Activated CD8-positive, alpha-beta memory T cell treated with anti-CD3 and anti-CD28 coated beads for 1 hour (primary cell): Measurements from ENCODE around the gene UROC1.

ENCODE experiments used
- DNase-seq, 2 donors: peaks; one replicate each; pipeline ENCODE4 v3.0.0-alpha.2; 2020; ENCODE audit warnings: low read depth in 1 of 2; ENCODE audit errors: extremely low read depth in 1 of 2

Gene UROC1

GRCh38 chr3:126481808-126482502 is 35.6 kb downstream of the UROC1 start:
- no peak for DNase-seq

GRCh38 chr3:126480861-126481260 is 36.7 kb downstream of the UROC1 start:
- DNase-seq: no peak

- DNase-seq: no peak
These were observed 37.4 kb downstream of the UROC1 start for GRCh38 chr3:126480206-126480605.

GRCh38 chr3:126479642-126480041 is 37.9 kb downstream of the UROC1 start:
- DNase-seq: no peak

- no peak for DNase-seq
These were observed 38.8 kb downstream of the UROC1 start for GRCh38 chr3:126478581-126479310.

GRCh38 chr3:126477061-126477380 is 40.6 kb downstream of the UROC1 start:
- DNase-seq: no peak

- no peak for DNase-seq
These were observed 41.2 kb downstream of the UROC1 start for GRCh38 chr3:126476166-126477060.

- peak; percentile 75 to 89 for DNase-seq
These were observed 42.0 kb downstream of the UROC1 start, which contains the start of gene ZXDC for GRCh38 chr3:126475413-126476114. TSS of gene ZXDC (minus strand) at chr3:126475891. CDS start at chr3:126475865, 26 bp downstream.

GRCh38 chr3:126474498-126475412 is 42.8 kb downstream of the UROC1 start:
- no peak for DNase-seq

- no peak for DNase-seq
These were observed 44.0 kb downstream of the UROC1 start for GRCh38 chr3:126473292-126474168.

GRCh38 chr3:126472277-126473006 is 45.1 kb downstream of the UROC1 start:
- no peak for DNase-seq

- DNase-seq: no peak
These were observed 48.1 kb downstream of the UROC1 start for GRCh38 chr3:126469479-126469878.

GRCh38 chr3:126468028-126468891 is 49.3 kb downstream of the UROC1 start:
- no peak for DNase-seq

GRCh38 chr3:126467611-126467955 is 50.0 kb downstream of the UROC1 start:
- no peak for DNase-seq

GRCh38 chr3:126466886-126467610 is 50.5 kb downstream of the UROC1 start:
- no peak for DNase-seq

- DNase-seq: no peak
These were observed 51.5 kb downstream of the UROC1 start for GRCh38 chr3:126465928-126466544.
